CD8-positive, alpha-beta memory T cell (primary cell): Measurements from ENCODE around the gene ELOVL5. TPM values are rescaled to one million over a fixed set of nuclear protein-coding genes. Genes with fewer than 3 reads are reported as not detected.

ENCODE experiments used
- CTCF ChIA-PET: fragments of 350-600 bp; sonication (Branson Sonifier 250); formaldehyde crosslinking; loops from one replicate; lab custom pipeline; 2021; ENCODE audit warnings: antibody characterized with exemption; lab: Charles Lee
- POLR2A ChIA-PET: fragments of 350-600 bp; sonication (Branson Sonifier 250); formaldehyde crosslinking; loops from one replicate; lab custom pipeline; 2021; ENCODE audit warnings: antibody characterized with exemption; lab: Charles Lee
- DNase-seq, 5 donors: peaks; one replicate each; pipeline versions ENCODE4 v3.0.0 to v3.0.0-alpha.2; 2020 to 2022; ENCODE audit warnings: mixed read lengths in 1 of 5
- H3K27ac ChIP-seq: one replicate; pipeline ENCODE4 v1.7.0; 2013; ENCODE audit warnings: low read depth, mild to moderate bottlenecking, low read length, moderate library complexity
- H3K27me3 ChIP-seq: 2 replicates; pipeline ENCODE4 v1.7.0; 2013; ENCODE audit warnings: low read length, mild to moderate bottlenecking; ENCODE audit not compliant: insufficient read depth, poor library complexity, severe bottlenecking
- H3K36me3 ChIP-seq: 2 replicates; pipeline ENCODE4 v1.7.0; 2013; ENCODE audit warnings: mild to moderate bottlenecking, low read length, moderate library complexity; ENCODE audit not compliant: insufficient read depth
- H3K4me1 ChIP-seq: 2 replicates; pipeline ENCODE4 v1.7.0; 2013; ENCODE audit warnings: mild to moderate bottlenecking, low read length, moderate library complexity; ENCODE audit not compliant: insufficient read depth
- H3K4me3 ChIP-seq: 2 replicates; pipeline ENCODE4 v1.7.0; 2013; ENCODE audit warnings: mild to moderate bottlenecking, low read length
- H3K9me3 ChIP-seq: 2 replicates; pipeline ENCODE4 v1.7.0; 2013; ENCODE audit warnings: mild to moderate bottlenecking, low read length
- H3K27ac Mint-ChIP-seq, 8 donors: one replicate each; pipeline ENCODE4 v1.8.0; 2020 to 2021; ENCODE audit warnings: mixed read lengths in 8 of 8, mild to moderate bottlenecking in 6 of 8, inconsistent platforms in 3 of 8, moderate library complexity in 3 of 8
- H3K27me3 Mint-ChIP-seq, 2 donors: one replicate each; pipeline ENCODE4 v1.8.0; 2020 to 2021; ENCODE audit warnings: mixed read lengths in 2 of 2, mild to moderate bottlenecking in 1 of 2, moderate library complexity in 1 of 2
- H3K36me3 Mint-ChIP-seq, 3 donors: one replicate each; pipeline ENCODE4 v1.8.0; 2020 to 2021; ENCODE audit warnings: mixed read lengths in 3 of 3, inconsistent platforms in 1 of 3, mild to moderate bottlenecking in 1 of 3
- H3K4me1 Mint-ChIP-seq, 3 donors: one replicate each; pipeline ENCODE4 v1.8.0; 2020 to 2021; ENCODE audit warnings: mixed read lengths in 3 of 3, inconsistent platforms in 1 of 3, mild to moderate bottlenecking in 1 of 3
- H3K4me3 Mint-ChIP-seq, 7 donors: one replicate each; pipeline ENCODE4 v1.8.0; 2020 to 2021; ENCODE audit warnings: mixed read lengths in 7 of 7, mild to moderate bottlenecking in 6 of 7, moderate library complexity in 4 of 7, inconsistent platforms in 2 of 7
- H3K9me3 Mint-ChIP-seq, 5 donors: one replicate each; pipeline ENCODE4 v1.8.0; 2020 to 2022; ENCODE audit warnings: mixed read lengths in 5 of 5, mild to moderate bottlenecking in 3 of 5, moderate library complexity in 2 of 5, inconsistent platforms in 1 of 5
- polyA plus RNA-seq: library from polyadenylated mRNA; unstranded; fragments of 300-500 nt; fragmentation: Illumina TruSeq; gene quantifications from one replicate; pipeline ENCODE4 v1.2.3, GENCODE V29; 2021
- total RNA-seq, 2 experiments: library from RNA; stranded (reverse); gene quantifications; one replicate each; pipeline ENCODE4 v1.2.3, GENCODE V29; 2021

ELOVL5 gene
- total and polyA plus RNA-seq, 3 experiments from 2014 or later = 96.9 to 124 (median 117) TPM

- Histone ChIP-seq H3K4me3 (peak overlapping the region; percentile 33), H3K4me1 (peaks cover 74% of the 10 kb centered on the region), H3K27ac (peak overlapping the region; percentile 29), H3K9me3 (no peaks in the 10 kb centered on the region), H3K36me3 (no peaks in the 10 kb centered on the region), H3K27me3 (no peaks in the 10 kb centered on the region)
- Mint-ChIP-seq H3K27me3 (no peaks in the 10 kb centered on the region), H3K27ac (peak overlapping the region; percentile 76 to 95 (median 87)), H3K9me3 (no peaks in the 10 kb centered on the region), H3K36me3 (peaks cover 0 to 7% (median 0%) of the 10 kb centered on the region in 3 donors), H3K4me3 (peak overlapping the region; percentile 65 to 82 (median 77)), H3K4me1 (peaks cover 80 to 86% (median 86%) of the 10 kb centered on the region in 3 donors)
- ChIA-PET POLR2A (interaction anchor here (0.7 to 2.8 kb wide), 3 partner anchors 42 to 57 kb away, joined by 3 to 16 read pairs (median 8); partner anchors contain the start of gene ELOVL5), CTCF (interaction anchor here (0.6 to 3.7 kb wide), 11 partner anchors 8 to 108 kb away, joined by 3 to 14 read pairs (median 3); partner anchors contain the start of gene ELOVL5)
- peak in 2 of 5 donors; percentile 64 to 79 for DNase-seq
These were observed 45.9 kb downstream of the ELOVL5 start for GRCh38 chr6:53302678-53303360.

- H3K4me3 Mint-ChIP-seq = peak overlapping the region; percentile 44 to 83 (median 72)
- Histone ChIP-seq H3K4me1 (peaks cover 66% of the 10 kb centered on the region), H3K27ac (no peak overlapping the region), H3K4me3 (no peak overlapping the region), H3K36me3 (no peaks in the 10 kb centered on the region), H3K9me3 (no peaks in the 10 kb centered on the region), H3K27me3 (no peaks in the 10 kb centered on the region)
- H3K27ac Mint-ChIP-seq = peak overlapping the region; percentile 76 to 96 (median 93)
- no peak for DNase-seq
- H3K9me3 Mint-ChIP-seq = no peaks in the 10 kb centered on the region
- ChIA-PET CTCF (interaction anchor here (0.9 to 3.7 kb wide), 12 partner anchors 7 to 61 kb away, joined by 3 to 14 read pairs (median 4); partner anchors contain the start of gene ELOVL5), POLR2A (interaction anchor here (1.8 to 2.8 kb wide), 2 partner anchors 46 to 58 kb away, joined by 8 to 16 read pairs; partner anchors contain the start of gene ELOVL5)
- H3K27me3 Mint-ChIP-seq = no peaks in the 10 kb centered on the region
- H3K4me1 Mint-ChIP-seq = peaks cover 79 to 86% (median 85%) of the 10 kb centered on the region in 3 donors
- H3K36me3 Mint-ChIP-seq = peaks cover 0 to 7% (median 0%) of the 10 kb centered on the region in 3 donors
These were observed 46.8 kb downstream of the ELOVL5 start for GRCh38 chr6:53301801-53302537.

GRCh38 chr6:53300656-53301551, 47.8 kb downstream of the ELOVL5 start:
- peaks cover 64% of the 10 kb centered on the region for H3K4me1 ChIP-seq
- H3K27ac ChIP-seq = peak overlapping the region; percentile 5
- ChIA-PET POLR2A (interaction anchor here (1.1 to 2.8 kb wide), 2 partner anchors 47 to 50 kb away, joined by 3 to 16 read pairs; partner anchors contain the start of gene ELOVL5), CTCF (interaction anchor here (1.1 to 3.7 kb wide), 6 partner anchors 10 to 62 kb away, joined by 3 to 14 read pairs (median 5); partner anchors contain the start of gene ELOVL5)
- no peaks in the 10 kb centered on the region for H3K36me3 ChIP-seq
- Mint-ChIP-seq H3K27ac (peak overlapping the region; percentile 77 to 96 (median 92)), H3K36me3 (peaks cover 0 to 7% (median 0%) of the 10 kb centered on the region in 3 donors), H3K4me1 (peaks cover 76 to 88% (median 87%) of the 10 kb centered on the region in 3 donors), H3K4me3 (peak overlapping the region; percentile 3 to 83 (median 65)), H3K9me3 (no peaks in the 10 kb centered on the region), H3K27me3 (no peaks in the 10 kb centered on the region)
- peak in 4 of 5 donors; percentile 20 to 63 (median 50) for DNase-seq
- H3K9me3 ChIP-seq = no peaks in the 10 kb centered on the region
- no peak overlapping the region for H3K4me3 ChIP-seq
- no peaks in the 10 kb centered on the region for H3K27me3 ChIP-seq

GRCh38 chr6:53299331-53300005, 49.3 kb downstream of the ELOVL5 start:
- DNase-seq = no peak

GRCh38 chr6:53297004-53297403, 51.7 kb downstream of the ELOVL5 start:
- no peaks in the 10 kb centered on the region for H3K9me3 ChIP-seq
- peaks cover 3% of the 10 kb centered on the region for H3K36me3 ChIP-seq
- DNase-seq = no peak
- H3K9me3 Mint-ChIP-seq = no peaks in the 10 kb centered on the region
- H3K4me1 Mint-ChIP-seq = peaks cover 86 to 98% (median 97%) of the 10 kb centered on the region in 3 donors
- no peak overlapping the region for H3K4me3 Mint-ChIP-seq
- no peak overlapping the region for H3K27ac ChIP-seq
- POLR2A ChIA-PET = no interaction called here
- no peak overlapping the region for H3K4me3 ChIP-seq
- CTCF ChIA-PET = interaction anchor here (0.7 kb wide), 1 partner anchor 21 kb away, joined by 3 read pairs; no protein-coding TSS in a partner anchor
- no peaks in the 10 kb centered on the region for H3K27me3 ChIP-seq
- H3K27me3 Mint-ChIP-seq = no peaks in the 10 kb centered on the region
- peak overlapping the region in 6 of 8 donors; percentile 23 to 95 (median 48) for H3K27ac Mint-ChIP-seq
- peaks cover 69% of the 10 kb centered on the region for H3K4me1 ChIP-seq
- peaks cover 0 to 23% (median 5%) of the 10 kb centered on the region in 3 donors for H3K36me3 Mint-ChIP-seq

More at GRCh38 chr6:53299331-53300005, 49.3 kb downstream of the ELOVL5 start:
- POLR2A ChIA-PET = no interaction called here
- no peaks in the 10 kb centered on the region for H3K27me3 ChIP-seq
- CTCF ChIA-PET = interaction anchor here (0.6 kb wide), 1 partner anchor 42 kb away, joined by 3 read pairs; no protein-coding TSS in a partner anchor
- no peak overlapping the region for H3K4me3 ChIP-seq
- H3K9me3 Mint-ChIP-seq = no peaks in the 10 kb centered on the region
- H3K4me1 Mint-ChIP-seq = peaks cover 88 to 100% (median 97%) of the 10 kb centered on the region in 3 donors
- H3K27ac ChIP-seq = no peak overlapping the region
- H3K36me3 ChIP-seq = no peaks in the 10 kb centered on the region
- no peaks in the 10 kb centered on the region for H3K9me3 ChIP-seq
- H3K36me3 Mint-ChIP-seq = peaks cover 0 to 15% (median 3%) of the 10 kb centered on the region in 3 donors
- H3K4me1 ChIP-seq = peaks cover 78% of the 10 kb centered on the region
- no peaks in the 10 kb centered on the region for H3K27me3 Mint-ChIP-seq
- H3K4me3 Mint-ChIP-seq = peak overlapping the region in 3 of 7 donors; percentile 5 to 75 (median 65)
- H3K27ac Mint-ChIP-seq = peak overlapping the region in 7 of 8 donors; percentile 26 to 96 (median 92)

GRCh38 chr6:53295176-53295575, 53.6 kb downstream of the ELOVL5 start:
- H3K27ac Mint-ChIP-seq = peak overlapping the region in 7 of 8 donors; percentile 8 to 85 (median 39)
- H3K4me3 Mint-ChIP-seq = no peak overlapping the region
- POLR2A ChIA-PET = no interaction called here
- H3K36me3 Mint-ChIP-seq = peaks cover 0 to 33% (median 8%) of the 10 kb centered on the region in 3 donors
- H3K27me3 ChIP-seq = no peaks in the 10 kb centered on the region
- CTCF ChIA-PET = interaction anchor here (1.0 to 2.1 kb wide), 4 partner anchors 8 to 52 kb away, joined by 3 to 14 read pairs (median 4); partner anchors contain the start of gene ELOVL5
- H3K4me1 Mint-ChIP-seq = peaks cover 86 to 98% (median 96%) of the 10 kb centered on the region in 3 donors
- no peaks in the 10 kb centered on the region for H3K9me3 ChIP-seq
- no peak for DNase-seq
- H3K4me1 ChIP-seq = peaks cover 69% of the 10 kb centered on the region
- H3K36me3 ChIP-seq = peaks cover 3% of the 10 kb centered on the region
- H3K9me3 Mint-ChIP-seq = no peaks in the 10 kb centered on the region
- no peak overlapping the region for H3K27ac ChIP-seq
- no peaks in the 10 kb centered on the region for H3K27me3 Mint-ChIP-seq
- no peak overlapping the region for H3K4me3 ChIP-seq
